GM12878 (cell line): ENCODE data around the gene SEC14L1. TPM values are rescaled to one million over a fixed set of nuclear protein-coding genes. Genes with fewer than 3 reads are reported as not detected.

Source experiments
- ATAC-seq: fragments of 200-7000 bp; cut with Tn5 transposase; 3 replicates; pipeline ENCODE4 v1.9.1; 2020; ENCODE audit warnings: mild to moderate bottlenecking, moderate library complexity
- BruUV-seq: library from RNA; stranded (reverse); fragments of 400-500 nt; replicated peaks from 2 replicates; lab custom pipeline; 2021; lab: Mats Ljungman, UMichigan
- CTCF ChIA-PET: fragments of 300-600 bp; sonication (Branson Sonifier 250); formaldehyde crosslinking; extraction: SDS; loops from one replicate; lab custom pipeline; 2021; ENCODE audit warnings: inconsistent platforms; lab: Yijun Ruan, JAX
- POLR2A ChIA-PET: fragments of 350-600 bp; formaldehyde crosslinking; extraction: SDS; loops from one replicate; lab custom pipeline; 2021; ENCODE audit warnings: inconsistent platforms; lab: Charles Lee
- RAD21 ChIA-PET: fragments of 300-600 bp; sonication (Branson Sonifier 250); formaldehyde crosslinking; loops from one replicate; lab custom pipeline; 2023; ENCODE audit warnings: antibody characterized with exemption; ENCODE audit not compliant: unreplicated experiment; lab: Charles Lee
- SMC1A ChIA-PET: fragments of 300-600 bp; sonication (Branson Sonifier 250); formaldehyde crosslinking; loops from one replicate; lab custom pipeline; 2023; ENCODE audit not compliant: unreplicated experiment, uncharacterized antibody; lab: Charles Lee
- DNase-seq: peaks from one replicate; pipeline ENCODE4 v3.0.0-alpha.2; 2011; ENCODE audit warnings: low read depth, low spot score
- FAIRE-seq: peaks from 3 replicates; lab custom pipeline; 2011; peaks lifted over from hg19 to GRCh38; lab: Jason Lieb, UNC
- H2AFZ ChIP-seq: 2 replicates; pipeline ENCODE4 v1.6.0; 2011; ENCODE audit warnings: low read depth, low read length, control low read depth; ENCODE audit not compliant: control insufficient read depth
- H3K27ac ChIP-seq: 2 replicates; pipeline ENCODE4 v1.5.1; 2011; ENCODE audit warnings: control low read depth; ENCODE audit not compliant: control insufficient read depth, insufficient read depth
- H3K27me3 ChIP-seq, 2 experiments: replicated peaks in 1 of 2; 2 replicates each; pipeline versions ENCODE4 v1.6.0 to v1.6.1; 2011; ENCODE audit warnings: low read length in 1 of 2; ENCODE audit not compliant: control insufficient read depth in 2 of 2, insufficient read depth in 2 of 2
- H3K36me3 ChIP-seq, 2 experiments: 2 replicates each; pipeline ENCODE4 v1.5.1; 2011; ENCODE audit warnings: low read length in 1 of 2; ENCODE audit not compliant: control insufficient read depth in 2 of 2, insufficient read depth in 2 of 2
- H3K4me1 ChIP-seq: 2 replicates; pipeline ENCODE4 v1.6.1; 2011; ENCODE audit warnings: mild to moderate bottlenecking, low read length, moderate library complexity, mixed read lengths; ENCODE audit not compliant: control insufficient read depth, insufficient read depth
- H3K4me2 ChIP-seq: 2 replicates; pipeline ENCODE4 v1.6.0; 2011; ENCODE audit warnings: control low read depth; ENCODE audit not compliant: control insufficient read depth, insufficient read depth
- H3K4me3 ChIP-seq: fragments of 200-600 bp; sonication (generic); 2 replicates; pipeline ENCODE4 v1.5.1; 2016
- H3K79me2 ChIP-seq: 2 replicates; pipeline ENCODE4 v1.6.0; 2011; ENCODE audit warnings: low read length; ENCODE audit not compliant: control insufficient read depth, insufficient read depth
- H3K9ac ChIP-seq: 2 replicates; pipeline ENCODE4 v1.8.0; 2011; ENCODE audit warnings: low read length, control low read depth, mixed read lengths; ENCODE audit not compliant: control insufficient read depth, insufficient read depth
- H3K9me3 ChIP-seq: replicated peaks from 3 replicates; pipeline ENCODE4 v1.5.1; 2011; ENCODE audit warnings: mild to moderate bottlenecking, low read length; ENCODE audit not compliant: control insufficient read depth, insufficient read depth
- H4K20me1 ChIP-seq: 2 replicates; pipeline ENCODE4 v1.6.0; 2011; ENCODE audit not compliant: control insufficient read depth, insufficient read depth
- CBX3 ChIP-seq: fragments of 200-600 bp; sonication (generic); IDR thresholded peaks from 2 replicates; pipeline ENCODE4 v1.6.1; 2016; ENCODE audit warnings: low read depth, borderline replicate concordance
- EED ChIP-seq: sonication (generic); IDR thresholded peaks from 2 replicates; pipeline ENCODE4 v1.6.1; 2016; ENCODE audit warnings: antibody characterized with exemption, low read depth
- MEF2B ChIP-seq: fragments of 450-650 bp; IDR thresholded peaks from 2 replicates; pipeline ENCODE4 v1.6.1; 2018; ENCODE audit warnings: mild to moderate bottlenecking, moderate library complexity; ENCODE audit not compliant: partially characterized antibody, poor library complexity, severe bottlenecking
- NR2C2 ChIP-seq: IDR thresholded peaks from 2 replicates; pipeline ENCODE4 v1.6.1; 2011; ENCODE audit warnings: borderline replicate concordance, low read depth; ENCODE audit not compliant: control insufficient read depth, insufficient read length
- SMAD1 ChIP-seq: fragments of 450-650 bp; IDR thresholded peaks from 2 replicates; pipeline ENCODE4 v1.6.1; 2018; ENCODE audit warnings: mild to moderate bottlenecking, low read depth; ENCODE audit not compliant: partially characterized antibody
- ZNF592 ChIP-seq: fragments of 450-650 bp; IDR thresholded peaks from 2 replicates; pipeline ENCODE4 v1.6.1; 2017; ENCODE audit warnings: mild to moderate bottlenecking, moderate library complexity
- ZZZ3 ChIP-seq: IDR thresholded peaks from 2 replicates; pipeline ENCODE4 v1.6.1; 2011; ENCODE audit warnings: low read depth; ENCODE audit not compliant: control insufficient read depth, insufficient read length
- WGBS: methylation state at CpG from one replicate; pipeline ENCODE4 v1.1.6; 2016; ENCODE audit warnings: low lambda C conversion rate; ENCODE audit not compliant: insufficient replicate concordance, insufficient coverage; ENCODE audit errors: missing lambda C conversion rate; 5-methylcytosine and 5-hydroxymethylcytosine counted together
- in situ Hi-C: fragments of 300-500 bp; cut with MboI; formaldehyde crosslinking; loops from 9 replicates; pipeline ENCODE4 v1.14.3; 2018; ENCODE audit warnings: mixed read lengths
- intact Hi-C: fragments of 100-400 bp; cut with micrococcal nuclease; formaldehyde crosslinking; loops from one replicate; pipeline ENCODE4 v1.14.2; 2022; ENCODE audit not compliant: unreplicated experiment
- polyA plus RNA-seq, 11 experiments: library from polyadenylated mRNA; depleted of rRNA in 4 of 11; unstranded in 6 of 11; stranded (reverse) in 5 of 11; fragments of >200 nt; fragmentation: Nextera tagmentation in 4 of 11; fragmentation: Illumina TruSeq in 1 of 11; extraction: Ambion mirVana in 4 of 11; extraction: Trizol in 1 of 11; gene quantifications; 1 replicate in 1 of 11; 2 replicates in 10 of 11; pipeline versions ENCODE4 v1.2.1 to v1.2.3, GENCODE V29; 2011 to 2016; ENCODE audit warnings: inconsistent platforms in 2 of 11, missing spikeins in 2 of 11, low read depth in 1 of 11
- total RNA-seq, 4 experiments: library from RNA; depleted of rRNA in 3 of 4; stranded (reverse); fragments of >200 nt in 3 of 4; fragmentation: Illumina TruSeq in 1 of 4; extraction: Trizol in 1 of 4; gene quantifications; 2 replicates each; pipeline versions ENCODE4 v1.2.1 to v1.2.3, GENCODE V29; 2013 to 2021

The SEC14L1 gene
- total and polyA plus RNA-seq, 10 of the 15 experiments (the other 5 are each of a cell fraction or from before 2014, with no cell fraction given) = 6.3 to 66.1 (median 33.5) TPM

DNA sequence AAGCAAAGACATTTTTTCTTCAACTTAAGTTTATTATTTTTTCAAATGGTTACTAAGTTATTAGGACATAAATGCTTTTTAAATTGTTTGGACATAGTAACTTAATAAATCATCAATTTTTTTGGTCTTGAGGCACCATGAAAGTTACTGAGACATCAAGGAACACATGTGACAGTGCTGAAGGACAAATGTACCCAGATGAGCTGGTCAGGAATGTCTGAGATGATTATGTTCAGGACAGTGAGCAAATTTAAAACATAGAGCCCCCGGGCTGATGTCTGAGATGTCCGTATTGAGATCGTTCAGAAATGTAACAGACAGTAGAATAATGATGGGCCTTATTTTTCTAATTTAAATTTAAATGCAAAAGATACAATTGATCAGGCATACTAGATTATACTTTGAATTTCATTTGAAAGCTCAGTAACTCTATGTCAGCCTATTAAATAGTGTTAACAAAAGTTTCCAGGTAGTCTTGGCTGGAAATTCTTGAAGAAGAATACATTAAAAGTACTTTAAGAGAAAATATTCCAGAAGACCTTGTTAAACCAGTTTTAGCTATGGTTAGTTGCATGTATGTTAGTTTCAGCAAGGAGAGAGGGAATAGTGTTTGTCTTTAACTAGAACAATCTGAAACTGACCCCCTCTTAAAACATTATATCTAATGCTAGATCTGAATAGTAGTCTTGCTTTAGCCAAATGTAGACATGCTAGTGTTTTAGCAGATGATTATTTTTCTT lies 36.4 kb downstream of the SEC14L1 start:
- ChIA-PET SMC1A (interaction anchor here (0.8 to 1.5 kb wide), 5 partner anchors 9 to 32 kb away, joined by 3 to 6 read pairs (median 3); no protein-coding TSS in a partner anchor), POLR2A (interaction anchor here (0.5 to 1.4 kb wide), 4 partner anchors 10 to 931 kb away, joined by 3 to 4 read pairs (median 3); no protein-coding TSS in a partner anchor), CTCF (interaction anchor here (0.6 to 1.5 kb wide), 3 partner anchors 18 to 68 kb away, joined by 3 to 4 read pairs (median 3); no protein-coding TSS in a partner anchor), RAD21 (interaction anchor here (1.2 to 1.3 kb wide), 2 partner anchors 31 to 36 kb away, joined by 3 to 4 read pairs; no protein-coding TSS in a partner anchor)
- TF ChIP-seq NR2C2 = no peak
- DNase-seq = no peak
- no peak overlapping the region for H3K27ac ChIP-seq
- H3K9me3 ChIP-seq = peaks cover 25% of the 10 kb centered on the region
- H3K36me3 ChIP-seq = peaks cover 13 to 22% of the 10 kb centered on the region in 2 experiments
- H4K20me1 ChIP-seq = peaks cover 3% of the 10 kb centered on the region; the same call in 1 of the 2 replicates
- 100% methylated on average over 3 of the region's 3 CpGs for WGBS
- FAIRE-seq = no peak
- peaks cover 59% of the 10 kb centered on the region for H3K79me2 ChIP-seq
- no TSS peak for BruUV-seq
- ATAC-seq = no peak
- H3K27me3 ChIP-seq = no peaks in the 10 kb centered on the region
- no peak overlapping the region for H3K4me2 ChIP-seq
- in situ Hi-C loops = no loop called here
- H3K4me3 ChIP-seq = no peak overlapping the region
- H3K9ac ChIP-seq = no peak overlapping the region
- intact Hi-C loops = no loop called here
- H2AFZ ChIP-seq = no peak overlapping the region
- no peaks in the 10 kb centered on the region for H3K4me1 ChIP-seq

- Histone ChIP-seq H4K20me1 (peaks cover 3% of the 10 kb centered on the region; the same call in 1 of the 2 replicates), H3K27ac (no peak overlapping the region), H3K9me3 (peaks cover 19% of the 10 kb centered on the region), H3K79me2 (peaks cover 62% of the 10 kb centered on the region), H3K4me1 (peaks cover 8% of the 10 kb centered on the region), H3K4me3 (no peak overlapping the region), H3K9ac (no peak overlapping the region), H3K36me3 (peaks cover 13 to 22% of the 10 kb centered on the region in 2 experiments), H3K27me3 (no peaks in the 10 kb centered on the region), H2AFZ (no peak overlapping the region), H3K4me2 (no peak overlapping the region)
- in situ Hi-C loops (no loop called here), intact Hi-C loops (no loop called here)
- CTCF ChIA-PET = interaction anchor here (0.7 to 1.5 kb wide), 3 partner anchors 54 to 70 kb away, joined by 3 to 4 read pairs (median 3); no protein-coding TSS in a partner anchor
- RAD21 ChIA-PET = interaction anchor here (0.6 to 1.3 kb wide), 3 partner anchors 32 to 36 kb away, joined by 3 to 4 read pairs (median 3); no protein-coding TSS in a partner anchor
- FAIRE-seq (no peak), ATAC-seq (no peak), DNase-seq (no peak)
- SMC1A ChIA-PET = interaction anchor here (0.8 to 1.5 kb wide), 5 partner anchors 9 to 33 kb away, joined by 3 to 6 read pairs (median 3); no protein-coding TSS in a partner anchor
- POLR2A ChIA-PET = interaction anchor here (0.6 to 1.4 kb wide), 4 partner anchors 11 to 932 kb away, joined by 3 read pairs; no protein-coding TSS in a partner anchor
- WGBS = 68% methylated on average over 5 of the region's 5 CpGs
- BruUV-seq = no TSS peak
- TF ChIP-seq MEF2B (no peak), ZNF592 (no peak), CBX3 (no peak), ZZZ3 (no peak), EED (no peak), SMAD1 (no peak)
Observed at GRCh38 chr17:77178050-77178449, 37.3 kb downstream of the SEC14L1 start.
